ENCODE results near the gene WAPL. TPM values are rescaled to one million over a fixed set of nuclear protein-coding genes. Genes with fewer than 3 reads are reported as not detected.

Gene WAPL
- total and polyA plus RNA-seq, 2 of the 8 experiments (the other 6 are each of a cell fraction or from before 2014, with no cell fraction given): 12.8 to 48.1 TPM

GRCh38 chr10:86391986-86392722 lies 129.4 kb downstream of the WAPL start:
- peaks cover 9% of the 10 kb centered on the region; the same call in 1 of the 2 replicates for H3K23me2 ChIP-seq (ENCODE audit: low read depth, low read length)
- H4K91ac ChIP-seq (replicated peaks; ENCODE audit: insufficient read length, low read length): no peak overlapping the region
- no peak overlapping the region for H3K4me2 ChIP-seq (ENCODE audit: insufficient read depth in 1 of 2, low read depth in 2 of 2, low read length in 2 of 2)
- H2BK15ac ChIP-seq (ENCODE audit: low read length): no peak overlapping the region
- no peak overlapping the region for H3K4me3 ChIP-seq (ENCODE audit: extremely low read depth in 1 of 4, insufficient read depth in 2 of 4, low read depth in 3 of 4, low read length in 4 of 4)
- 80% methylated on average over 12 of the region's 12 CpGs; no CpG with 5 or more reads in 1 of the 2 experiments for WGBS, 2 experiments (ENCODE audit: extremely low coverage in 1 of 2, insufficient coverage in 1 of 2, insufficient read length in 1 of 2, insufficient replicate concordance in 2 of 2, low coverage in 1 of 2, low lambda C conversion rate in 2 of 2, missing lambda C conversion rate in 1 of 2)
- no peak overlapping the region for H2BK5ac ChIP-seq (ENCODE audit: low read depth, low read length)
- no peak overlapping the region for H2AK5ac ChIP-seq (ENCODE audit: low read depth, low read length)
- FAIRE-seq: no peak
- H3K4ac ChIP-seq (replicated peaks; ENCODE audit: insufficient read length, low read depth, low read length): no peak overlapping the region
- no peak overlapping the region for H4K5ac ChIP-seq (ENCODE audit: insufficient read length, low read depth, low read length)
- H3K9ac ChIP-seq (replicated peaks in 1 of 4; ENCODE audit: extremely low read depth in 1 of 4, low read depth in 3 of 4, low read length in 3 of 4): no peak overlapping the region
- H2BK120ac ChIP-seq (replicated peaks; ENCODE audit: low read depth, low read length): no peak overlapping the region
- no peaks in the 10 kb centered on the region for H3K9me3 ChIP-seq (ENCODE audit: insufficient read depth in 2 of 2, low read depth in 1 of 2, low read length in 1 of 2)
- no peaks in the 10 kb centered on the region for H3K36me3 ChIP-seq (ENCODE audit: control insufficient read depth in 2 of 4, insufficient read depth in 4 of 4, low read length in 3 of 4)
- no peaks in the 10 kb centered on the region for H3K79me1 ChIP-seq (ENCODE audit: low read depth, low read length)
- POLR2A ChIA-PET (ENCODE audit: partially characterized antibody): interaction anchor here (0.6 to 1.0 kb wide), 2 partner anchors 105 to 116 kb away, joined by 3 read pairs; no protein-coding TSS in a partner anchor
- H3K23ac ChIP-seq (ENCODE audit: insufficient read length): no peak overlapping the region
- H3K27me3 ChIP-seq (replicated peaks in 1 of 4; ENCODE audit: control insufficient read depth in 3 of 4, extremely low read depth in 1 of 4, insufficient read depth in 3 of 4, low read length in 3 of 4): peaks cover 0 to 15% (median 11%) of the 10 kb centered on the region in 4 experiments; a peak in 4 of 7 replicates
- H2BK20ac ChIP-seq (ENCODE audit: low read length): no peak overlapping the region
- H4K8ac ChIP-seq (ENCODE audit: extremely low read depth, insufficient read depth, low read length): no peak overlapping the region
- TF ChIP-seq FOSL1 (IDR thresholded peaks at IDR 0.05; ENCODE audit: insufficient read depth, low read depth, low read length) (no peak), SRF (IDR thresholded peaks at IDR 0.05; ENCODE audit: low read depth, low read length) (no peak), RNF2 (IDR thresholded peaks at IDR 0.05; ENCODE audit: borderline replicate concordance, low read depth, low read length, missing control alignments, poor library complexity, severe bottlenecking) (no peak), TBP (IDR thresholded peaks at IDR 0.05; ENCODE audit: low read depth, low read length) (no peak), CHD2 (IDR thresholded peaks at IDR 0.05; ENCODE audit: low read length) (no peak), MAFK (IDR thresholded peaks at IDR 0.05; ENCODE audit: low read depth, low read length) (no peak)
- TF ChIP-seq, protein P1, sequence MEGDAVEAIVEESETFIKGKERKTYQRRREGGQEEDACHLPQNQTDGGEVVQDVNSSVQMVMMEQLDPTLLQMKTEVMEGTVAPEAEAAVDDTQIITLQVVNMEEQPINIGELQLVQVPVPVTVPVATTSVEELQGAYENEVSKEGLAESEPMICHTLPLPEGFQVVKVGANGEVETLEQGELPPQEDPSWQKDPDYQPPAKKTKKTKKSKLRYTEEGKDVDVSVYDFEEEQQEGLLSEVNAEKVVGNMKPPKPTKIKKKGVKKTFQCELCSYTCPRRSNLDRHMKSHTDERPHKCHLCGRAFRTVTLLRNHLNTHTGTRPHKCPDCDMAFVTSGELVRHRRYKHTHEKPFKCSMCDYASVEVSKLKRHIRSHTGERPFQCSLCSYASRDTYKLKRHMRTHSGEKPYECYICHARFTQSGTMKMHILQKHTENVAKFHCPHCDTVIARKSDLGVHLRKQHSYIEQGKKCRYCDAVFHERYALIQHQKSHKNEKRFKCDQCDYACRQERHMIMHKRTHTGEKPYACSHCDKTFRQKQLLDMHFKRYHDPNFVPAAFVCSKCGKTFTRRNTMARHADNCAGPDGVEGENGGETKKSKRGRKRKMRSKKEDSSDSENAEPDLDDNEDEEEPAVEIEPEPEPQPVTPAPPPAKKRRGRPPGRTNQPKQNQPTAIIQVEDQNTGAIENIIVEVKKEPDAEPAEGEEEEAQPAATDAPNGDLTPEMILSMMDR (IDR thresholded peaks at IDR 0.05; ENCODE audit: control extremely low read depth in 1 of 3, insufficient read depth in 1 of 3, low read depth in 1 of 3, low read length in 3 of 3): no peak
- DNase-seq (ENCODE audit: low read depth in 1 of 2, low spot score in 2 of 2): peak in 1 of 2 experiments; percentile 40
- CTCF ChIA-PET (ENCODE audit: partially characterized antibody): interaction anchor here (0.6 to 9.2 kb wide), 9 partner anchors 8 to 742 kb away, joined by 3 to 54 read pairs (median 3); no protein-coding TSS in a partner anchor
- peaks cover 0 to 2% of the 10 kb centered on the region in 2 experiments for H4K20me1 ChIP-seq (replicated peaks in 1 of 2; ENCODE audit: control insufficient read depth in 1 of 2, insufficient read depth in 2 of 2, low read length in 2 of 2)
- no peak overlapping the region for H3K56ac ChIP-seq (replicated peaks; ENCODE audit: insufficient read length, low read depth, low read length)
- no peak overlapping the region for H3K18ac ChIP-seq (ENCODE audit: extremely low read depth, low read length)
- H2AFZ ChIP-seq (ENCODE audit: low read length): no peak overlapping the region
- H2BK12ac ChIP-seq (ENCODE audit: low read depth, low read length): 0 out of 2 replicates have a peak overlapping the region, but pooled peaks have one; percentile 27
- no peaks in the 10 kb centered on the region for H3K79me2 ChIP-seq (ENCODE audit: control insufficient read depth in 1 of 2, insufficient read depth in 2 of 2, low read length in 2 of 2)
- no peak overlapping the region for H3K27ac ChIP-seq (ENCODE audit: low read depth, low read length)
- H3K4me1 ChIP-seq (replicated peaks in 1 of 4; ENCODE audit: control insufficient read depth in 3 of 4, insufficient read depth in 4 of 4, low read length in 3 of 4): peaks cover 0 to 14% (median 5%) of the 10 kb centered on the region in 4 experiments; a peak in 5 of 7 replicates
- no peak overlapping the region for H3K14ac ChIP-seq (ENCODE audit: insufficient read length)

Measured in H1 (cell line).